ENCODE data around the gene MYH9. TPM values are rescaled to one million over a fixed set of nuclear protein-coding genes. Genes with fewer than 3 reads are reported as not detected.

The MYH9 gene
- total RNA-seq, 1 experiment from 2014 or later, result 323 TPM

DNA sequence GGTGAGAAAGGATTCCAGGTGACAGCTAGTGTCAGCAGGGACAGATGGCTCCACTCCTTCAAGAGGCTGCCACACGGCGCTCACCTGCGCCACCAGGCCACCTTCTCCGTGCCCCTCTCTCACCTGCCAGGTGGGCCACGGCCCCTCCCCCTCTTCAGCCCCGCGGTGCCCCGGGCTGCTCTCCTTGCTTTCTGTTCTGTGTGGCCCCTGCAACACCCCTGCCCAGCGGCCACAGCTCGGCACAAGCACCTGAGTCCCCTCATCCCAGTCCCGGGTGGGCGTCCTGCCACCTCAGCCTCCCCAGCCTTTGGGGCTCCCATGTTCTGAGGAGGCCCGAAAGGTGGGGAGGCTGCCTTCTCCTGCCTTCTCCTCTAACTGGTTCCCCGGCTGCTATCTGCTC is 88.5 kb downstream of the MYH9 start:
- peaks cover 87% of the 10 kb centered on the region for H3K36me3 ChIP-seq (ENCODE audit: insufficient read depth, low read length, poor library complexity, severe bottlenecking)
- TF ChIP-seq, protein P1, sequence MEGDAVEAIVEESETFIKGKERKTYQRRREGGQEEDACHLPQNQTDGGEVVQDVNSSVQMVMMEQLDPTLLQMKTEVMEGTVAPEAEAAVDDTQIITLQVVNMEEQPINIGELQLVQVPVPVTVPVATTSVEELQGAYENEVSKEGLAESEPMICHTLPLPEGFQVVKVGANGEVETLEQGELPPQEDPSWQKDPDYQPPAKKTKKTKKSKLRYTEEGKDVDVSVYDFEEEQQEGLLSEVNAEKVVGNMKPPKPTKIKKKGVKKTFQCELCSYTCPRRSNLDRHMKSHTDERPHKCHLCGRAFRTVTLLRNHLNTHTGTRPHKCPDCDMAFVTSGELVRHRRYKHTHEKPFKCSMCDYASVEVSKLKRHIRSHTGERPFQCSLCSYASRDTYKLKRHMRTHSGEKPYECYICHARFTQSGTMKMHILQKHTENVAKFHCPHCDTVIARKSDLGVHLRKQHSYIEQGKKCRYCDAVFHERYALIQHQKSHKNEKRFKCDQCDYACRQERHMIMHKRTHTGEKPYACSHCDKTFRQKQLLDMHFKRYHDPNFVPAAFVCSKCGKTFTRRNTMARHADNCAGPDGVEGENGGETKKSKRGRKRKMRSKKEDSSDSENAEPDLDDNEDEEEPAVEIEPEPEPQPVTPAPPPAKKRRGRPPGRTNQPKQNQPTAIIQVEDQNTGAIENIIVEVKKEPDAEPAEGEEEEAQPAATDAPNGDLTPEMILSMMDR (conservative IDR thresholded peaks at IDR 0.05; ENCODE audit: low read depth, low read length), result no peak
- TF ChIP-seq EZH2 (IDR thresholded peaks at IDR 0.05; ENCODE audit: borderline replicate concordance, low read depth, low read length, poor library complexity, severe bottlenecking), result no peak
- CTCF ChIA-PET, result no interaction called here
- POLR2A ChIA-PET (ENCODE audit: low non-redundant PET), result no interaction called here
- no peaks in the 10 kb centered on the region for H3K9me3 ChIP-seq (ENCODE audit: low read depth, low read length, poor library complexity, severe bottlenecking)
- intact Hi-C loops (cut with micrococcal nuclease; ENCODE audit: unreplicated experiment), result no loop called here
- DNase-seq (ENCODE audit: low spot score), result no peak
- H3K4me1 ChIP-seq (ENCODE audit: insufficient read depth, low read length, poor library complexity, severe bottlenecking), result no peaks in the 10 kb centered on the region
- H3K27me3 ChIP-seq (replicated peaks; ENCODE audit: insufficient read depth, low read depth, low read length, poor library complexity), result no peaks in the 10 kb centered on the region
- no TSS peak for BruUV-seq (replicated peaks)
- H3K4me3 ChIP-seq (ENCODE audit: low read depth, low read length, poor library complexity, severe bottlenecking), result no peak overlapping the region
- H3K27ac ChIP-seq (ENCODE audit: low read depth, low read length, poor library complexity, severe bottlenecking), result peak overlapping the region; percentile 8

- Histone ChIP-seq H3K4me3 (ENCODE audit: low read depth, low read length, poor library complexity, severe bottlenecking) (no peak overlapping the region), H3K27me3 (replicated peaks; ENCODE audit: insufficient read depth, low read depth, low read length, poor library complexity) (no peaks in the 10 kb centered on the region), H3K27ac (ENCODE audit: low read depth, low read length, poor library complexity, severe bottlenecking) (no peak overlapping the region), H3K9me3 (ENCODE audit: low read depth, low read length, poor library complexity, severe bottlenecking) (no peaks in the 10 kb centered on the region), H3K36me3 (ENCODE audit: insufficient read depth, low read length, poor library complexity, severe bottlenecking) (peaks cover 94% of the 10 kb centered on the region), H3K4me1 (ENCODE audit: insufficient read depth, low read length, poor library complexity, severe bottlenecking) (no peaks in the 10 kb centered on the region)
- no TSS peak for BruUV-seq (replicated peaks)
- TF ChIP-seq EZH2 (IDR thresholded peaks at IDR 0.05; ENCODE audit: borderline replicate concordance, low read depth, low read length, poor library complexity, severe bottlenecking), result no peak
- TF ChIP-seq, protein P1 (conservative IDR thresholded peaks at IDR 0.05; ENCODE audit: low read depth, low read length), result no peak
- no peak for DNase-seq (ENCODE audit: low spot score)
- intact Hi-C loops (cut with micrococcal nuclease; ENCODE audit: unreplicated experiment), result no loop called here
- CTCF ChIA-PET, result no interaction called here
- POLR2A ChIA-PET (ENCODE audit: low non-redundant PET), result interaction anchor here (0.5 kb wide), 1 partner anchor 1569 kb away, joined by 11 read pairs; no protein-coding TSS in a partner anchor
Observed at GRCh38 chr22:36298601-36299000, 89.2 kb downstream of the MYH9 start.

DNA sequence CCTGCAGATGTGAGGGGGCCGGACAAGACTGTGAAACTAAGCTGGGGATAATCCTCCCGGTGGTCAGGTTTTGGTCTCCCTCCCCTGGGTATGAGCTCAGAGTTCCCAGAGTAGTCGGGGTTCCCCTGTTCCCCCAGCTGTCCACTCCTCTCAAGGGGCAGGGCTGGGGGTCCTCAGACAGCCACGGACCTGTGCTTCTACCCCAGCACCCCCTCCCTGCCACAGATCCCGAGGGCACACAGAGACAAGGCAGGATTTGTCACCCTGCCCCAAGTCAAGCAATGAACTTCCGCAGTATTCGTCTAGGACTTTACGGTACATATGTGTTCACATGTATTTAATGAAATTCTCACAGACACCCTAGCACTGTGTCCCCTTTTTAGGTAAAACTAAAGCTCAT is 89.6 kb downstream of the MYH9 start:
- TF ChIP-seq, protein P1 (conservative IDR thresholded peaks at IDR 0.05; ENCODE audit: low read depth, low read length), result no peak
- TF ChIP-seq EZH2 (IDR thresholded peaks at IDR 0.05; ENCODE audit: borderline replicate concordance, low read depth, low read length, poor library complexity, severe bottlenecking), result no peak
- no peaks in the 10 kb centered on the region for H3K27me3 ChIP-seq (replicated peaks; ENCODE audit: insufficient read depth, low read depth, low read length, poor library complexity)
- DNase-seq (ENCODE audit: low spot score), result no peak
- POLR2A ChIA-PET (ENCODE audit: low non-redundant PET), result interaction anchor here (0.5 kb wide), 1 partner anchor 1569 kb away, joined by 11 read pairs; no protein-coding TSS in a partner anchor
- H3K4me3 ChIP-seq (ENCODE audit: low read depth, low read length, poor library complexity, severe bottlenecking), result no peak overlapping the region
- CTCF ChIA-PET, result no interaction called here
- H3K36me3 ChIP-seq (ENCODE audit: insufficient read depth, low read length, poor library complexity, severe bottlenecking), result peaks cover 98% of the 10 kb centered on the region
- H3K4me1 ChIP-seq (ENCODE audit: insufficient read depth, low read length, poor library complexity, severe bottlenecking), result no peaks in the 10 kb centered on the region
- no TSS peak for BruUV-seq (replicated peaks)
- no peak overlapping the region for H3K27ac ChIP-seq (ENCODE audit: low read depth, low read length, poor library complexity, severe bottlenecking)
- no peaks in the 10 kb centered on the region for H3K9me3 ChIP-seq (ENCODE audit: low read depth, low read length, poor library complexity, severe bottlenecking)
- intact Hi-C loops (cut with micrococcal nuclease; ENCODE audit: unreplicated experiment), result no loop called here

Data from A673 (cell line).